Measurements from ENCODE around the gene C9orf57. TPM values are rescaled to one million over a fixed set of nuclear protein-coding genes. Genes with fewer than 3 reads are reported as not detected.
"Not testable (repeated sequence)": the region's sequence is repeated elsewhere in the genome, so short reads cannot be mapped to it uniquely, and the experiment has no call there.

The C9orf57 gene
- total RNA-seq, 1 donor from 2014 or later = not detected

- ATAC-seq (no peak), DNase-seq (ENCODE audit: low spot score) (no peak)
- intact Hi-C loops (cut with DNase I) = no loop called here
Observed at GRCh38 chr9:72030767-72031166, 29.6 kb downstream of the C9orf57 start.

DNA sequence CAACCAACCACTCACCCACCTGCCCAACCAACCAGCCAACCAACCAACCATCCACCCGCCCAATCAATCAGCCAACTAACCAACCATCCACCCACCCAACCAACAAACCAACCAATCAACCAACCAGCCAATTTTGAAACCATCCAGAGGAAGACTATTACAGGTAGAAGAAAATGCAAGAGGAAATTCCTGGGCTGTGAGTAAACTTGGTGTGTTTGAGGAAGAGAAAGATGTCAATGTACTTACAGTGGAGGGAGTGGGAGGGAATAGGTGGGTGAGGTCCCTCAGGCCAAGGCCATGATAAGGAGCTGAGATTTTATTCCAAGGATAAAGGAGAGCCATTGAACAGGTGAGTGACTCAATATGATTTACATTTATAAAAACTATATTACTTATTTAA lies 30.4 kb downstream of the C9orf57 start:
- intact Hi-C loops (cut with DNase I) = loop anchor here (10.0 kb wide), 1 partner anchor 215 kb away; no protein-coding TSS in a partner anchor
- DNase-seq (ENCODE audit: low spot score) (no peak), ATAC-seq (no peak)

- intact Hi-C loops (cut with DNase I) = loop anchor here (10.0 kb wide), 1 partner anchor 211 kb away; no protein-coding TSS in a partner anchor
- ATAC-seq (no peak), DNase-seq (ENCODE audit: low spot score) (no peak)
Observed at GRCh38 chr9:72025906-72026305, 34.5 kb downstream of the C9orf57 start.

GRCh38 chr9:72023596-72023995 lies 36.8 kb downstream of the C9orf57 start:
- intact Hi-C loops (cut with DNase I) = loop anchor here (10.0 kb wide), 1 partner anchor 209 kb away; no protein-coding TSS in a partner anchor
- ATAC-seq = no peak

GRCh38 chr9:72022841-72023240 lies 37.6 kb downstream of the C9orf57 start:
- ATAC-seq (no peak), DNase-seq (ENCODE audit: low spot score) (no peak)
- intact Hi-C loops (cut with DNase I) = loop anchor here (10.0 kb wide), 1 partner anchor 208 kb away; no protein-coding TSS in a partner anchor

More at GRCh38 chr9:72023596-72023995, 36.8 kb downstream of the C9orf57 start:
- no peak for DNase-seq (ENCODE audit: low spot score)

- no peak for ATAC-seq
- no peak for DNase-seq (ENCODE audit: low spot score)
- intact Hi-C loops (cut with DNase I) = no loop called here
Observed at GRCh38 chr9:72013292-72013760, 47.1 kb downstream of the C9orf57 start.

DNA sequence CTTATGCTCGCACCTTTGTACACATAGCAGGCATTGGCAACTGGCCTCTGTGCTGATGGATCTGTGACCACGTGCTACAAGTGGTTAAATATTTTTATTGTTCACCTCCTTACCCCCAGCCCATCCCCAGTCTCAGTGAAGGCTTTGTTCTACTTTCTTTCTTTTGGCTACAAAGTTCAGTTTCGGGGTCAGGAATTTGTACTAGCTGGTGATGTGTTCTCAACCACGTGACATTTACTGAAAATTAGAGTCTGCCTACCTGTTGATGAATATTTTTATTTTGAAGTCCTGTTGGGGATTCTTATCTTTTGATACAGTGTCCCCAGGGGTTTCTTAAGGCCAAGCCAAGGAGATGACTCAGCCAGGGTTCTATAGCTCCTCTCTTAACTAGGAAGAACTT lies 47.8 kb downstream of the C9orf57 start:
- DNase-seq (ENCODE audit: low spot score) (no peak), ATAC-seq (no peak)
- intact Hi-C loops (cut with DNase I) = no loop called here

DNA sequence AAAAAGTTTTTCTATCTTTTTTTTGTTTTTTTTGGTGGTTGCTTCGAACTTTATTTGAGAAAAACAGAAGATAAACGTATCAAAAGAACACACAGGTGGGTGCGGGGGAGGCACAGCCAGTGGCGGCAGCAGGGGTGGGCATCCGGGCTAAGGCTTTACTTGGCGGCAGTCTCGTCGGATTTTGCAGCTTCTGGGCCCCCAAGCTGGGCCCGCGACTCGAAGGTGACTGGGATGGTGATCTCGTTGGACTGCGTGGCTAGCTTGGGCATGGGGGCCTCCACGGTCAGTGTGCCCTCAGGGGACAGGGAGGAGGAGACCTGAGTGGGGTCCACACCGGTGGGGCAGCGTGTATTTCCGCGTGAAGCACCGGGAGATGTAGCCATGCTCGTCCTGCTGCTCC lies 52.7 kb downstream of the C9orf57 start:
- intact Hi-C loops (cut with DNase I); ATAC-seq: not testable (repeated sequence)

DNA sequence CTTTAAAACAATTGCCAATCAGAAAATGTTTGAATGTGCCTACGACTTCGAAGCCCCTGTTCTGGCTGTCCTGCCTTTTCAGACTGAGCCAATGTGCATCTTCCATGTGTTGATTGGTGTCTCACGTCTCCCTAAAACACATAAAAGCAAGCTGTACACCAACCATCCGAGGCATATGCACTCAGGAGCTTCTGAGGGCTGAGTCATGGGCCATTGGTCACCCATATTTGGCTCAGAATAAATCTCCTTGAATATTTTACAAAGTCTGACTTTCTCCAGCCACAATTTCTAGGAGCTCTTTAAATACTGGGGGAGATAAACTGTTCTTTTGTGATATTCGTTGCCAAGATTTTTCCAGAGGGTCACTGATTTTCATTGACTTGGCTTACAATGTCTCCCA lies 53.9 kb downstream of the C9orf57 start:
- ATAC-seq = no peak
- DNase-seq (ENCODE audit: low spot score) = no peak
- intact Hi-C loops (cut with DNase I) = no loop called here

More for the DNA sequence above, 52.7 kb downstream of the C9orf57 start:
- DNase-seq (ENCODE audit: low spot score) = not testable (repeated sequence)

GRCh38 chr9:72005451-72005850 lies 55.0 kb downstream of the C9orf57 start:
- DNase-seq (ENCODE audit: low spot score) = no peak
- intact Hi-C loops (cut with DNase I) = no loop called here
- ATAC-seq = no peak

Other genes starting within 250 kb of the C9orf57 start
- 14.4 TPM for gene ABHD17B, start 149.4 kb downstream of the C9orf57 start, total RNA-seq
- 12.2 TPM for gene C9orf85, start 149.0 kb downstream of the C9orf57 start, total RNA-seq
- 2.4 TPM for gene GDA, start 88.8 kb upstream of the C9orf57 start, total RNA-seq

Data from sciatic nerve (tissue), 2 donors.